ENCODE data around the gene UCKL1.
"Not testable (repeated sequence)": the region's sequence is repeated elsewhere in the genome, so short reads cannot be mapped to it uniquely, and the experiment has no call there.

Gene UCKL1
- total RNA-seq: 37.9 to 42.9 reads per million in 2 experiments

DNA sequence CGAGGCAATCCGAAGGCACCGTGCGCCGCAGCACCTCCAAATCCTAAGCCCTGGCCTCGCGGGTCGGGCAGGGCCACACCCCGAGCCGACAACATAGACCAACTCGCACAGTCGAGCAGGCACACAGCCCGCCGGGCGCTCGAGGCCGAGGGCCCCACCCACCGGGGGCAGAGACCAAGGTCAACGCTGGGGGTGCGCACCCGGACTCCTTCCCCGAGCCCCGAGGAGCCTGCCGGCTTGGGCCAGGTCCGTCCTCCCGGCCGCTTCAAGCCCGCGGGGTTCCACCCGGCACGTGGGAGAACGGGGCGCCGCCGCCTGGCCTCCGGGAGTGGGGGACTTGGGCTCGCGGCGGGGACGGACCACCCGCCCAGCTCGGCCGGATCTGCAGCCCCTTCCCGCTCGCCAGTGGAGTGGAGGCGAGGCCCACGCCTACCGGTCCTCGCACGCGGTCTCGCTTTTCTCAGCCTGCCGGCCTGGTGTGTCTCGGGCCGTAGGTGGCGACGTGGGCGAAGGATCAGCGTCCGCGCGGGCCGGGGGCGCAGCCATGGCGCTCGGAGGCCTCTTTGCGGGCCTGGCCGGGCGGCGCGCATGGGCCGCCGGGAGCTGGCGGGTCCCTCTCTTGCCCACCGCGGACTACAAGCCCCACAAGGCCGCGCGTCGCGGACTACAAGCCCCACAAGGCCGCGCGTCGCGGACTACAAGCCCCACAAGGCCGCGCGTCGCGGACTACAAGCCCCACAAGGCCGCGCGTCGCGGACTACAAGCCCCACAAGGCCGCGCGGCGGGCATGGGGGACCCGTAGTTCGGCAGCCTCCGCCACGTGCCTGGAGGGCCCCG lies at the start of gene UCKL1:
Gene UCKL1, minus strand, starts transcription at position 590 of the 837 bp plus-strand sequence. Its CDS starts 44 bp downstream, at position 546.
- peak; percentile 89 for DNase-seq (ENCODE audit: low read depth)

DNA sequence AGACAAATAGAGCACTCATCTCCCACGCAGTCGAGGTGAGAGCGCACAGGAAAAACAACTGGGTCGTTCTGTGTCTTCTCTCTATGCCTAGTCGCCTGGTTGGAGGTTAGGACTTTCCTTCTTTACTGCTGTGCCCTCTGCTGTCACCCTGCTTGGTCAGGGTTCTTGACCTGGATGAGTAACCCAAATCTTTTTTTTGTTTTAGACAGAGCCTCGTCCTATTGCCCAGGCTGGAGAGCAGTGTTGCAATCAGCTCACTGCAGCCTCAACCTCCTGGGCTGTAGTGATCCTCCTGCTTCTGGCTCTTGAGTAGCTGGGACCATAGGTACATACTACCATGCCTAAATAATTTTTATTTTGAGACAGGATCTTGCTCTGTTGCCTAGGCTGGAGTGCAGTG lies 49.2 kb upstream of the UCKL1 start:
- no peak for DNase-seq (ENCODE audit: low read depth)

DNA sequence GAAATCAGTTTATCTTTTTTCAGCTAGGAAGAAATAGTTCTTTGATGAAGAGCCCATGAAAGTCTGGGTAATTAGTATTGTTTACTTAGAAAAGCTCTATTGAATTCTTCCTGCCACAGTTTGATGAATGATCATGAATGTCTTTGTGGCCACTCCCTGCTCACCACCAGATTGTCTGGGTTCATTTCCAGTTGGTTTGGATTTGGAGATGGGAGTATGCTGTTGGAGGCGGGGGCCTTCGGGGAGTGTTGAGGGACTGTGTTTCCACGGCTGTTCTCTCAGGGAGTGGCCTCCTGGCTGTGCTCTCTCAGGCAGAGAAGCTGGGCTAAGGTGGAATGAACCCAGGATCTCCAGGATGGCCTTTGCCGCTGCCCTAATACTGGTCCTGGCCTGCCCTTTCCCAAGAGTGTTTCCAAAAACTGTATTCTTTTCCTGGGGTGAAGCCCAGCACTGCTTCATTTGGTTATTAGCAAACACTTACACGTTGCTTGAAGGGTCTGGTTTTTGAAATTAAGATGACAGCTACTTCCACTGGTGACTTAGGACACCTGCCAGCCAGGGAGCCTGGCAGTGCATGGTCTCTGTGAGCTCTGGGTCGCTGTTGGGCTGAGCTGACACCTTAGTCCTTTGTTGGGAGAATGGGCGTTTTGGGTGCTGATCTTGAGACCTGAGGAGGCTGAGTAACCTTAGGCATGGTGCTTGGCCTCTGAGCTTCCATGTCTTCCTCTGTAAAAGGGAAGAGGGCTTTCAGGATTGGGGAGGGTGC lies 47.9 kb upstream of the UCKL1 start:
- no peak for DNase-seq (ENCODE audit: low read depth)

DNA sequence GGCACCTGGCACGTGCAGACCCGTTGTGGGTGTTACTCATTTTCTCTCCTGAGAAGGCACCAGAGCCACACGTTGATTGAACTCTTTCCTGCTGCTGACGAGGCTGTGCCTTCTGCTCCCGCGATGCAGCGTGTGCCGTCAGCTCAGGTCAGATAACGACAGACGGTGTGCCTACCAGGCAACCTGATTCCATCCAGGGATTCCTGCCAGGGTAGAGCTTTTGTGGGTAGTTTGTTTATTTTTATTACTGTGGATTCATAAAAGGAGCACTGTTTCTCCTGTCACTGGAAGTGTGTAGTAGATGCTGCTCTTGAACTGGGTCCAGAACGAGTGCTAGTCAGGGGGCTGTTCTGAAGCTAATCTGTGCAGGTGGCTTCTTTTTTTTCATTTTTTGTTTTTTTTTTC lies 45.4 kb upstream of the UCKL1 start:
- no peak for DNase-seq (ENCODE audit: low read depth)

DNA sequence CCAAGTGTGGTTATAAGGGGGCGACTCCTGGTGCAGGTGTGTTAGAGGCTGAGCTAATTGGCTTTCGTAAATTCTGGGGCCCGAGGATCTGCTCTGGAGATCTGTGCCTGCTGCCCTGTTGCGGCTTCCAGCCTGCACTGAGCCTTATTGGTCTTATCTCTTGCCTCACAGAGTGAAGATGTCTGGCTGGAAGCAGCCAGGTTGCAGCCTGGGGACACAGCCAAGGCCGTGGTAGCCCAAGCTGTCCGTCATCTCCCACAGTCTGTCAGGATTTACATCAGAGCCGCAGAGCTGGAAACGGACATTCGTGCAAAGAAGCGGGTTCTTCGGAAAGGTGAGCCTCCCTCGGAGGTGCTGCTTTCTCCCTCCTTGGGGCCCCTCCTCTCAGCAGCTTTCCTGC lies 44.7 kb upstream of the UCKL1 start:
- no peak for DNase-seq (ENCODE audit: low read depth)

DNA sequence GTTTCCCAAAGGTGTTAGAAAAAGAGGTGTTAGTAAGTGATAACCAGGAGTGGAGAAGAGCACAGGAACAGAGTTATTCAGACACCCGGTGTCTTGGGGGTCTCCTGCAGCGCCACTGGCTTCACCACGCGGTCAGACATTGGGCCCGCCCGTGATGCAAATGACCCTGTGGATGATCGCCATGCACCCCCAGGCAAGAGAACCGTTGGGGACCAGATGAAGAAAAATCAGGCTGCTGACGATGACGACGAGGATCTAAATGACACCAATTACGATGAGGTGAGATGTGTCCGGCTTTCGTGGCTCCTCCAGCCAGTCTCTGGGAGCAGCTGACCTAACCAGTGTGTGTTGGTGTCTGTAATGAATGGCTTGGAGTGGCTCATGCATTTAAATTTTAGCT lies 26.7 kb upstream of the UCKL1 start:
- DNase-seq (ENCODE audit: low read depth): no peak

DNA sequence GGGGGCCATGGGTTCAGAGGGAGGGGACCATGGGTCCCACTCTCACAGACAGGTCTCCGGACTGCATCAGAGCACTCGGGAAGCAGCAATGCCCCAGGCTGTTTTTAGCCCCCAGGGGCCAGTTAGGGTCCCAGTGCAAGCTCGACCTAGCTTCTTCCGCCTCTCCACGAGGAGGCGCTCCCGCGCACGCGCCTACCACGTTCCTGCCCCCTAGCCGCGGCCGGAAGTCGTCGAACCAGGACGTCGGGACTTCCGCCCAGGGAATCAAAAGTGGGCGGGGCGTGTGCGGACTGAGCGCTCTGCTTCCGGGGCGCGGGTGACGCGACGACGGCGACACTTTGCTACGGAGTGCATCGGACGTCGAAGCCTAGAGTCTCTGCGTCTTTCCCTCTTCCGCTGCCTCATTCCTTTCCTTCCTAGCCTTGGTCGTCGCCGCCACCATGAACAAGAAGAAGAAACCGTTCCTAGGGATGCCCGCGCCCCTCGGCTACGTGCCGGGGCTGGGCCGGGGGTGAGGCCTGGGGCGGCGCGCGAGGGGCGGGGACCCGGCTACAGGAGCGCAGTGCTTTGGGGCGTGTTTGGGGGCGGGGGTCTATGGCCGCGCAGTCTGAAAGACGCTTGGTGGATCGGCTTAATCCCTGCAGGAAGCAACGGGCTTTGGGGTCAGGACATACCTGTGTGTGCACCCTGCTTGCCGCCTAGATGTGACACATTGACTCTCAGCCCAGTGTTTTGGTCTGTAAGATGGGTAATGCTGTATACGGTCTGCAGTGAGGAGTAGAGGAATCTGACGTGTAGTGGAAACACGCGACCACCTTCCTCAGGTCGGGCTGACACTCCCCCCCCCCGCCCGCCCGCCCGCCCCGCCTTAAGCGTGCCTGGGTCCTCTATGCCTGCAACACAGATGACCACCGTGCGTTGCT lies 24.9 kb upstream of the UCKL1 start, which contains the start of gene PRPF6:
Gene PRPF6, plus strand, starts transcription at position 327 of the 923 bp plus-strand sequence. Its CDS starts 114 bp downstream, at position 441.
- peak; percentile 92 for DNase-seq (ENCODE audit: low read depth)

DNA sequence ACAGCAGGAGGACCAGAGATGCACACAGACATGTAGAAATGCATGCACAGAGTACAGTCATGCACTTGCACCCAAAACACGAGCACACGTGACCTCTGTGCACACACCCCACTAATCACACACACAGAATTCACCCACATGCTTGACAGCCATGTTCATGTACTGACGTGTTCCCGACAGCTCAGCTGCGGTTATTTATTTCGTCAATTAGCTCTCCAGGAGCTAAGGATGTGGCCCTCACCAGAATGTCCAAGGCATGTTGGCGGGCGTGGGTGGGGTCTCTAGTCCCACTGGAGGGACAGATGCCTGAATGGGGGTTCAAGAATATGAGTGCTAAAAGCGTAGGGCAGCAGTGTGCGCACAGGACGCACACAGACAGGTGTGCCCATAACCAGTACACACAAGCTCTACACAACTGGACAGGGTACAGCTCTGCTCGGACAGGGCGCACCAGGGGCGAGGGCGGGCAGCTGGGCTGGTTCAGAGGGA lies 24.1 kb upstream of the UCKL1 start:
- DNase-seq (ENCODE audit: low read depth): no peak

DNA sequence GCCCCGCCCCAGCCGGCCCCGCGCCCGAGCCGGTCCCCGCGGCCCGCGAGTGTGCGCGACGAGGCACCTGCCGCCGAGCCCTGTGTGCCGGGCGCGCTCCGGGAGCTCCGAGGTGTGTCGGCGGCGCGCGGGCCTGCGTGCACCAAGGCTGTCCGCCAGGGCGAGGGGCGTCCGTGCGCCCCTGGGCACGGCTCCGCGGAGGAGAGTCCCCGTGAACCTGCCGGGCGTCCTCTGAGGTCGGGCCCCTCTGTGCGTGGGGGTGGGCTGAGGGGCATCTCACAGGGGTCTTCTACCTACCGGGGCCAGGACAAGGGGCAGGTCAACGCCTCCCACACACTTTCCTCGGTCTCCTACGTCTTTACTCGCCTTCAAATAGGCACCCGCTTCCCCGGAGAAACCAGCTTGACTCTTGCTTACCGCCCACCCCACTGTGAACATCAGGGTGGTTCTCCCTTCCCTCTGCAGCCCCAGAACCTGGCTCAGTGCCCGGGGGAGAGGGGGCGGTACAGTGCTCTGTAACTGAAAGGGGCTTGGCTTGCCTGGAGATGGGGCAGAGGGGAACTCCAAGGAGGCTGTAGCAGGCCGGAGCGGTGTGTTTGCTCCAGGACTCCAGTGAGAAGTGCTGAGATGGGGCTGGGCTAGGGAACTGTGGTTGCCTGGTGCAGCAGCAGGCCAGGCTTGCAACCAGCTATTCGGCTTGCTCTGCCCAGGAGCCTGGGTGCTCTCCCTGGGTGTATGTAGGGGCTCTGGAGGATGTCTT lies 23.5 kb upstream of the UCKL1 start, which contains the start of gene SAMD10:
Gene SAMD10, minus strand, starts transcription at position 86 of the 760 bp plus-strand sequence. CDS start 175 bp downstream, outside the sequence.
- peak; percentile 55 for DNase-seq (ENCODE audit: low read depth)

DNA sequence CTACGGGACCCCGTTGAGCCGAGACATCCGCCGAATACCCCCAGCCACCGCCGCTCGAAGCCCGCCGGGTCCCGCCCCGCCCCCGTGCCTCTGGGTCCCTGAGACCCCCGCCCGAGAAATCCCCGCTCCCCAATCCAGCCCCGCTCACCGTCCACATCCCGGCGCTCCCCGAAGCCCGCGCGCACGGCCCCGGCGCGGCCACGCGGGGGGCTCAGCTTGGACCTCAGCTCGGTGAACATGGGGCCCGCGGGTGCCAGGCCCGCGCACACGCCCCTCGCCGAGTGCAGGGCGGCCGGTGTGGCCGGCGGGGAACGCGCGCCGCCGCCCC lies 23.0 kb upstream of the UCKL1 start:
- DNase-seq (ENCODE audit: low read depth): no peak

DNA sequence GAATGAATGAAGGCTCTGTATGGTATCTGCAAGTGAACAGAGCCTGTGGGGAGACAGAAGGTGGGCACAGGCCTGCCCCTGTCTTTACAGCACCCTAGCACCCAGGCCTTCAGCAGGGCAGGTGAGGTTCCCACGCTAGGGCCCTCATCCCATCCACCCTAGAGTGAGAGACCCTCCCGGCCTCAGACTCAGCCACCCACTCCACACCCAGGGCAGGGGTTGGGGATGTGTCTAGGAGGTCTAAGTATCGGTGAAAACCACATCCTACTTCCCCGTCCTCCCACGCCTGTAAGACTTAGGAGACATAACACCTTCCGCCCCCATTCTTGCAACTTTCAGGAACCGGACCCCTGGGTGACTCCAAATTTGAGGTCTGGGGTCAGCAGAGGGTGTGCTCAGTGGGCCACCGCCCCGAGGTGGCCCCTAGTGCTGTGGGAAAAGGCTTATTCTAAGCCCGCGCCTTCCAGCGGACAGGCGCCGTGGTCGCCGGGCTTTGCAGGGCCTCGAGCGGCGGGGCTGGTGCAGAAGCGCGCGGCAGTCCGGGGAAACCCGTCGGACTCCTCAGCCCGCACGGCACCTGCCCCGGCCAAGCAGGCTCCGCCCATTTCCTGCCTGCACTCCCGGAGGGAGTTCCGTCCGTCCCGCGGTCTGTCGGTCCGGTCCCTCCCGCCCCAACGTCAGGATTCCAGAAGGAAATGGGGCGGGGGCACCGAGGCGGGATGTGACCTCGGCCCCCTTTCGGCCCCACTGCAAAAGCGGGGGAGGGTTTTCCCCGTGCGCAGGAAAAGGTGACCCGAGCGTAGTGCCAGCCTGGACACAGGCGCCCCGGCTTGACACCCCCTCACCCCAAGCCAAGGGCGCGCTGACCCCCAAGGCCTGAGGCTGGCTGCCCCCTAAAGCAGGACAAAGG lies 22.4 kb upstream of the UCKL1 start:
- DNase-seq (ENCODE audit: low read depth): no peak

DNA sequence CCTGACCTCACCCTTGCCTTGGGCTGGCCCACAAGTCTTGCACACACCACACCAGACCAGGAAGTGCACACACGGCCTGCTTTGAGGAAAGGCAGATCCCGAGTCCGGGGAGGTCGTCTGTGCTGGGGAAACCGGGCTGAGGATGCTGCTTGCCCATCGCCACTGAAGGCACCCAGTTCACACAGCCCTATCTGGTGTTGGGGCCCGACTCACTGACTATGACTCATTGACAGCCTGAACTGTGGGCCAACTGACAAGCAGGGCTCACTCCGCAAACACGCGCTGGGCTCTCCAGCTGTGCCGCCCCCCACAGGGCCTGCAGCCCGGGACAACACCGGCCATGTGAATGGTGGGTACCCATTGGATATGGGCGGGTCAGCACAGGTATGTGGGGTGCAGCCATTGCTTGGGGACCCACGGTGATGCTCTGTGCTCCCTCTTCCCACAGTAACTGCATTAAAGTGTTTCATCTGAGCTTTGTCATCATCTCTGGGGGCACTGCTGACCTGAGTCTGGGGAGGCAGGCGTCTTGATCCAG lies 21.6 kb upstream of the UCKL1 start:
- peak; percentile 22 for DNase-seq (ENCODE audit: low read depth)

DNA sequence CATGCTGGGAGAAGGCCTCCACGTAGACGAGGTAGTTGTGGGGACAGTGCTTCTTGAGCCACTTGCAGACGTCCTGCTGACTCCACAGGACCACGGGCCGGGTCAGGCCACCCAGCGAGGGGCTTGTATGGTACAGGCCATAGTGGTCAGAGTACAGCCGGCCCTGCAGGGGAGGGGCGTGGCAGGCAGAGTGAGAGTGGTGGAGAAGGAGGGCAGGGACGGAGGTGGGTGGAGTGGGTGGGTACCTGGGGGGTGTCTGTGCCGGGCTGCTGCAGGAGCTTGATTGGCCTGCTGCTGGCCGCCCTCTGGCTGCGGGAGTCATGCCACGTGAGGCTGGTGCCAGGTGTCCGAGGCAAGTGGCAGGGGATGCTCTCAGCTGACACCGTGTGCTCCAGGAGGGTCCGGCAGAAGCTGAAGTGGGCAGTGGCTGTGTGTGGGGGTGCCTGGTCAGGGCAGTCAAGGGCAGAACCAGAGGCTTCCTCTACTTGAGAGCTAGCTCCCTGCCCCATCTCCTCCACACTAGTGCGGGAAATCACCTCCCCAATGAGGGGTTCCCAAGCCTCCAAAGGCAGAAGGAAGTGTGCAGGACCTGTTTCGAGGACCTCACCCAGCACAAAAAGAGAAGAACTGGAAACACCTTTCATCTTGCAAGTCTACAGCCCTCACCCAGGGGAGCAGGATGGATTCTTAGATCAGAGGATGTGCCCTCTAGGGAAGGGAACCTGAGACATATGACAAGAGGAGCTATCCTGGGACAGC lies 20.9 kb upstream of the UCKL1 start:
- DNase-seq (ENCODE audit: low read depth): no peak

DNA sequence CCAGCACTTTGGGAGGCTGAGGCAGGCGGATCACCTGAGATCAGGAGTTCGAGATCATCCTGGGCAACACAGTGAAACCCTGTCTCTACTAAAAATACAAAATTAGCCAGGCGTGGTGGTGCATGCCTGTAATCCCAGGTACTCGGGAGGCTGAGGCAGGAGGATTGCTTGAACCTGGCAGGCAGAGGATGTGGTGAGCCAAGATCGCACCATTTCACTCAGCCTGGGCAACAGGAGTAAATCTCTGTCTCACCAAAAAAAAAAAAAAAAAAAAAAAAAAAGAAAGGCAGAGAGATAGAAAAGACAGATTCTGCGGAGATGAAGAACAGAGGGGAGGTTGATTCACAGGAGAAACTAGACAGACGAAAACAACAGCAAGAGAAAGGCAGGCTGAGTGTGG lies 20.3 kb upstream of the UCKL1 start:
- DNase-seq (ENCODE audit: low read depth): not testable (repeated sequence)

DNA sequence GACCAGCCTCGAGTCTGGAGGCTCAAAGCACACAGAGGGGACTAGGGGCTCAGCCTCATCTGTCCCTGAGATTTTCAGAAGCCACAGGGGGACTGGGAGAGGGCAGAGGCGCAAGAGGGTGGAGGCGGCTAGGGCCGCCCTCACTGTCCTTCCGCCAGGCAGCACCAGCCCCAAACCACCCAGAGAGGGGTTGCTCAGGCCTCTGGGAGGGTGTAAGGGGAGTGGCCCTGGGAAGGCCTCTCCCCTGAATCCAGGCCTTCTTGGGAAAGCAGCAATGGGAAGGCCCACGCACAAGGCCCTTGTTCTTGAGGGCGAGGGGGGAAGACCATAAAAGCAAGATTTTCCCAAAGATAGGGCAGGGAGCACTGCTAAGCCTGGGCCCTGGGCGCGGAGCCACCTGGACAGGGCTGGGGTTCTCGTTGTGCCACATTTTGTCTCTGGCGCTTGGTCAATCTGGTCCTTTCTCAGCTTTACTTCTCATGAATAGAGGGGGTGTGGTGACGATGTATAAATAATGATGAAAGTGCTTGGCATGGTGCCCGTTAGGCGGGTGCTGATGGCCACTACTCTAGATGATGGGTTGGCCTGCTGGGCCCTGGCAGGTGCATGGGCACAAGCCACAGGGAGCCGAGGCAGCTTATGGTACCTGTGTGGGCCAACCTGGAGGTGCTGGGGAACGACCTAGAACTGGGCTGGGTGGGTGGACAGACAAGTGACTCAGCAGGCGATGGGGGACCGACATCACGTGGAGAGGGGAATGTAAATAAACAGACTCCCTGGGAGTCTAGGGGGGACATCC lies 18.4 kb upstream of the UCKL1 start:
- no peak for DNase-seq (ENCODE audit: low read depth)

DNA sequence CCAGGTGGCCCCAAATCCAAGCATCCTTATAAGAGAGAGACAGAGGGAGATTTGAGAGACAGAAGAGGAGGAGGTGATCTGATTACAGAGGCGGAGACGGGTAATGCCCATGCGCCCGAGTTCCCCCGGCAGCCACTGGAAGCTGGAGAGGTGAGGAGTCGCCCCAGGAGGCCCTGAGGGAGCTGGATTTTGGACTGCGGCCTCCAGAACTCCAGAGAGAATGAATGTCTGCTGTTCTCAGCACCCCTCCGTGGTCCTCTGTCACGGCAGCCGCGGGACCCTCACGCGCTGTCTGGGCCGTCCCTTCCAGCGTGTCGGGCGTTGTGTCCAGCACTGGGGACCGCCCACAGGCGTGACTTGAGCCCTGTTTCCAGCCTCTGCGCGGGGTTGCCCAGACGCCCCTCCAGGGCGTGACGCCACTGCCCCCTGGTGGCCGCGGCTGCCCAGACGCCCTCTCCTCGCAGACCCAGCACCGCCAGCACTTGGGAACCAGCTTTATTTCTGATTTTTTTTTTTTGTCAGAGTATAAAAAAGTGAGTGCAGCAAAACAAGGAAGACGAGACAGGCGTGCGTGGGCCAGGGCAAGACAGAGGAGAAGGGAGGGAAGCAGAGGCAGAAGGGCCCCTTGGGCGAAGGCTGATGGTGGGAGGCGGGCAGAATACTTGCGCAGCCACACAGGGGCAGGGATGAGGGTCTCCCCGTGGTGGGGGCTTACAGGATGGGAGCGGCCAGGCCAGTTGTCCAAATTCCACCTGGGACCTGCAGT lies 17.6 kb upstream of the UCKL1 start:
- DNase-seq (ENCODE audit: low read depth): peak; percentile 67

DNA sequence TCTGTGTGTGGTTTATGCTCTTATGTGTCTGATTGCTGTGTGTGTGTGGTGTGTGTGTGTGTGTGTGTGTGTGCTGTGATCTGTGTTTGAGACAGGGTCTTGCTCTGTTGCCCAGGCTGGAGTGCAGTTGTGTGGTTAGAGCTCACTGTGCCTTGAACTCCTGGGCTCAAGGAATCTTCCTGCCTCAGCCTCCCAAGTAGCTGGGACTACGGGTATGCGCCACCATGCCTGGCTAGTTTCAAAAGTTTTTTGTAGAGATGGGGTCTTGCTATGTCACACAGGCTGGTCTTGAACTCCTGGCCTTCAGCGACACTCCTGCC lies 16.9 kb upstream of the UCKL1 start:
- no peak for DNase-seq (ENCODE audit: low read depth)
